Neural cell (in vitro differentiated cells): ENCODE data around the gene FAM83C. TPM values are rescaled to one million over a fixed set of nuclear protein-coding genes. Genes with fewer than 3 reads are reported as not detected.

Source experiments
- H2AFZ ChIP-seq: fragments of 200-600, 300-800 bp; sonication (generic), shearing (Covaris generic); 2 replicates; pipeline ENCODE4 v1.6.0; 2014; ENCODE audit warnings: low read depth, mild to moderate bottlenecking, antibody characterized with exemption, low read length, moderate library complexity
- H3F3A ChIP-seq: fragments of 200-600 bp; shearing (Covaris generic); 2 replicates; pipeline ENCODE4 v1.6.1; 2016; ENCODE audit warnings: mild to moderate bottlenecking, moderate library complexity, mixed read lengths, antibody characterized with exemption, low read length; ENCODE audit not compliant: insufficient read depth, poor library complexity, severe bottlenecking
- H3K27ac ChIP-seq: fragments of 200-600, 300-800 bp; sonication (generic), shearing (Covaris generic); 2 replicates; pipeline ENCODE4 v1.5.1; 2014; ENCODE audit warnings: mild to moderate bottlenecking, low read length, moderate library complexity
- H3K27me3 ChIP-seq: fragments of 300-800, 200-600 bp; sonication (generic), shearing (Covaris generic); 2 replicates; pipeline ENCODE4 v1.6.0; 2014; ENCODE audit warnings: mild to moderate bottlenecking, low read depth, low read length, moderate library complexity; ENCODE audit not compliant: insufficient read depth
- H3K36me3 ChIP-seq: fragments of 300-800, 200-600 bp; sonication (generic), shearing (Covaris generic); 2 replicates; pipeline ENCODE4 v1.5.1; 2014; ENCODE audit warnings: mild to moderate bottlenecking, antibody characterized with exemption, low read length, moderate library complexity; ENCODE audit not compliant: insufficient read depth
- H3K4me2 ChIP-seq: fragments of 300-800, 200-600 bp; sonication (generic), shearing (Covaris generic); 2 replicates; pipeline ENCODE4 v1.6.0; 2014; ENCODE audit warnings: mild to moderate bottlenecking, low read length
- H3K4me3 ChIP-seq: fragments of 300-800, 200-600 bp; sonication (generic), shearing (Covaris generic); 2 replicates; pipeline ENCODE4 v1.5.1; 2014; ENCODE audit warnings: mild to moderate bottlenecking, low read length, moderate library complexity
- H3K79me2 ChIP-seq: fragments of 200-600 bp; shearing (Covaris generic); replicated peaks from 2 replicates; pipeline ENCODE4 v1.6.0; 2014; ENCODE audit warnings: mild to moderate bottlenecking, low read length, moderate library complexity; ENCODE audit not compliant: insufficient read depth
- H3K9ac ChIP-seq: fragments of 300-800, 200-600 bp; sonication (generic), shearing (Covaris generic); 2 replicates; pipeline ENCODE4 v1.6.1; 2016; ENCODE audit warnings: mild to moderate bottlenecking, low read length, mixed read lengths
- H3K9me2 ChIP-seq: fragments of 200-600 bp; shearing (Covaris generic); 2 replicates; pipeline ENCODE4 v1.6.1; 2016; ENCODE audit warnings: mild to moderate bottlenecking, low read length, mixed read lengths; ENCODE audit not compliant: insufficient read depth
- H3K9me3 ChIP-seq: fragments of 200-600, 300-800 bp; sonication (generic), shearing (Covaris generic); 2 replicates; pipeline ENCODE4 v1.6.1; 2016; ENCODE audit warnings: mild to moderate bottlenecking, mixed run types, low read length, moderate library complexity, mixed read lengths
- H4K20me1 ChIP-seq: fragments of 200-600 bp; shearing (Covaris generic); 2 replicates; pipeline ENCODE4 v1.6.1; 2016; ENCODE audit warnings: mild to moderate bottlenecking, mixed run types; ENCODE audit not compliant: insufficient read depth
- CTCF ChIP-seq: fragments of 450-650 bp; IDR thresholded peaks from 2 replicates; pipeline ENCODE4 v1.5.1; 2014; ENCODE audit warnings: antibody characterized with exemption, mild to moderate bottlenecking, moderate library complexity; ENCODE audit not compliant: poor library complexity, severe bottlenecking
- EP300 ChIP-seq: fragments of 450-650 bp; conservative IDR thresholded peaks from 2 replicates; pipeline ENCODE4 v1.6.1; 2014; ENCODE audit warnings: antibody characterized with exemption, mild to moderate bottlenecking, moderate library complexity; ENCODE audit not compliant: poor library complexity, severe bottlenecking
- EZH2 ChIP-seq: fragments of 200-600, 300-800 bp; shearing (Covaris generic), sonication (generic); IDR thresholded peaks from 2 replicates; pipeline ENCODE4 v1.6.1; 2014; ENCODE audit warnings: antibody characterized with exemption, low read length, borderline replicate concordance, mild to moderate bottlenecking; ENCODE audit not compliant: insufficient read depth, poor library complexity, severe bottlenecking
- MXI1 ChIP-seq: fragments of 450-650 bp; conservative IDR thresholded peaks from 2 replicates; pipeline ENCODE4 v1.6.1; 2014; ENCODE audit warnings: antibody characterized with exemption, mild to moderate bottlenecking; ENCODE audit not compliant: poor library complexity, severe bottlenecking
- POLR2AphosphoS5 ChIP-seq: IDR thresholded peaks from 2 replicates; pipeline ENCODE4 v1.6.1; 2012
- RAD21 ChIP-seq: fragments of 450-650 bp; conservative IDR thresholded peaks from 2 replicates; pipeline ENCODE4 v1.6.1; 2014; ENCODE audit warnings: antibody characterized with exemption, mild to moderate bottlenecking, moderate library complexity
- REST ChIP-seq: IDR thresholded peaks from 2 replicates; pipeline ENCODE4 v1.6.1; 2012; ENCODE audit warnings: borderline replicate concordance
- SMC3 ChIP-seq: fragments of 450-650 bp; conservative IDR thresholded peaks from 2 replicates; pipeline ENCODE4 v1.6.1; 2014; ENCODE audit warnings: antibody characterized with exemption, mild to moderate bottlenecking, moderate library complexity; ENCODE audit not compliant: poor library complexity
- TAF1 ChIP-seq: IDR thresholded peaks from 2 replicates; pipeline ENCODE4 v1.6.1; 2012; ENCODE audit warnings: low read depth
- polyA plus RNA-seq: library from polyadenylated mRNA; depleted of rRNA; stranded (reverse); fragments of >200 nt; gene quantifications from 2 replicates; pipeline ENCODE4 v1.2.3, GENCODE V29; 2014

Gene FAM83C
- polyA plus RNA-seq, 1 donor from 2014 or later, result not detected

DNA sequence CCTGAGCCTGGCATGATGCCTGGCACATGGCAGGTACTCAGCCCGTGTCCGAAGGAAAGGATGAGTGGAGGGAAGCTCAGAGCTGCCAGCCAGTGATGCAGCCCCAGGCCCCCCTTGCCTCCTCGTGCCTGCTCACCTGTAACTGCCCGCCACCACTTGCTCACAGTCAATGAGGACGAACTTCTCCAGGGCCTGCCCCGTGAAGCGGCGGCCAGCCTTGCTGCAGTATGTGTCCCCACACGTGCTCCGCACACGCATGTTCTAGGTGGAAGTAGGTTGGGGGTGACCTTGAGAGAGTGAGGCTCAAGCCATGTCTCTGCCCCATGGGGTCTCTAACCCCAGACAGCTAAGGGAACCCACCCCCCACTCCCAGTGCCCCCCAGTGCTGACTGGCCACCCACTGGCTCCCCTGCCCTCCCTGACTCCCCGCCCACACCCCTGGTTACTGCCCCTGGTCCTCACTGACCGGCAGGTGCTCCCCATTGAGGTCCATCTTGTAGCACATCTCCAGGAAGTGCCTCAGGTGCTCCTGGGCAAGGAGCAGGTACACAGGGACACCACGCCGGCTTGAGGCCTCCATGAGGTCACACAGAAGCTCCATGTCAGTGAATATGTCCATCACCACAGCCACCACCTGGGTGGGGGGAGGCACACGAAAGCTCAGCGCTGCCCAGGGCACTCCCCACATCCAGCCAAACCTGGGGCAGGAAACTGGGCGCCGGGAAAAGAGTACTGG lies 3.7 kb downstream of the FAM83C start:
- Histone ChIP-seq H3K4me2 (no peak overlapping the region), H3K9me3 (no peaks in the 10 kb centered on the region), H3K9me2 (no peaks in the 10 kb centered on the region), H3K9ac (no peak overlapping the region), H3K27me3 (no peaks in the 10 kb centered on the region), H3K4me3 (no peak overlapping the region), H4K20me1 (no peaks in the 10 kb centered on the region), H2AFZ (no peak overlapping the region), H3K36me3 (no peaks in the 10 kb centered on the region), H3K27ac (no peak overlapping the region), H3K79me2 (peaks cover 6% of the 10 kb centered on the region), H3F3A (no peaks in the 10 kb centered on the region)
- TF ChIP-seq EP300 (no peak), MXI1 (no peak), CTCF (no peak), EZH2 (no peak), REST (no peak), TAF1 (no peak), POLR2AphosphoS5 (no peak), RAD21 (no peak), SMC3 (no peak)

DNA sequence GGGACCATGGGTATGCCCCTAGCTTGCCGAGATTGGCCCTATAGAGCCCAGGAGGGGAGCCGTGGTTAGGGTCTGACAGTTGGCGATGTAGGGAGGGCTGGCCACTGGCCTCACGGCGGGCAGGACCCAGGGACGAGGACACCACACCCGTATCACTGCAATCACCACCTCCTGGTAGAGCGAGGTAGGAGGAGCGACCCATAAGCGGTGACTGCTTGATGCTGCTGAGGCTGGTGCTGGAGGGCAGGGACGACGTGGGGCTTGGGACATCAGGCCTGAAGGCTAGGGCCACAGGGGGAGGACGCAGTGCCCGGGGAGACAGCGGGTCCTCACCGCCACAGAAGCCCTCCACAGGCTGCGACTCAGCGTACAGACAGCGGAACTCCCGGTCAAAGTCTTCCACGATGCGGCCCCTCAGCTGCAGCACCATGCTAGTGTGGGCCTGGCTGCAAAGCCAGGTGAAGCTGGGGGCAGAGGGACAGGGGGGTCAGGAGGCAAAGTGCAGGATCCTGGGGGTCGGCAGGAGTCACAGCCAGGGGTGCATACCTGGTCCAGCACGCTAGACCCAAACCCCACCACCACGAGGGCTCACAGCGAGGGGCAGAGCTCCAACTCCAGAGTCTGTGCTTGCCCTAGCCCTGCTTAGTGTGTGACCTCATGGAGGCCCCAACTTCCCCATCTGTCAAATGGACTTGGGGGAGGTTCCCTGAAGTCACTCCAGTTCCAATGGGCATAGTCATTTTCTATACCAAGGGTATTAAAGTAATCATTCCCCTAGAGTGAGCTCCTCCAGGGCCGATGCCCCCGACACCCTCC lies 4.5 kb downstream of the FAM83C start:
- no peak for TF ChIP-seq REST
- TF ChIP-seq TAF1, result no peak
- TF ChIP-seq CTCF, result no peak
- no peak for TF ChIP-seq RAD21
- TF ChIP-seq MXI1, result no peak
- no peak for TF ChIP-seq EZH2
- TF ChIP-seq EP300, result no peak
- TF ChIP-seq SMC3, result no peak
- no peak for TF ChIP-seq POLR2AphosphoS5
- no peaks in the 10 kb centered on the region for H3K9me2 ChIP-seq
- H3F3A ChIP-seq, result no peaks in the 10 kb centered on the region

More for the DNA sequence above, 4.5 kb downstream of the FAM83C start:
- Histone ChIP-seq H3K9me3 (no peaks in the 10 kb centered on the region), H3K79me2 (peaks cover 10% of the 10 kb centered on the region), H2AFZ (no peak overlapping the region), H3K4me3 (no peak overlapping the region), H4K20me1 (no peaks in the 10 kb centered on the region), H3K27me3 (no peaks in the 10 kb centered on the region), H3K36me3 (no peaks in the 10 kb centered on the region), H3K9ac (no peak overlapping the region), H3K27ac (no peak overlapping the region), H3K4me2 (no peak overlapping the region)
